GM12874 (cell line): ENCODE results near the gene BMPR1B.

Source experiments
- CTCF ChIP-seq: IDR thresholded peaks from 2 replicates; pipeline ENCODE4 v1.5.1; 2011; ENCODE audit warnings: low read depth, mild to moderate bottlenecking, control low read depth, low read length, moderate library complexity; ENCODE audit not compliant: insufficient read depth

BMPR1B gene

GRCh38 chr4:95058991-95059390, 301.2 kb downstream of the BMPR1B start:
- TF ChIP-seq CTCF = no peak

GRCh38 chr4:95059663-95060062, 301.9 kb downstream of the BMPR1B start:
- no peak for TF ChIP-seq CTCF

GRCh38 chr4:95061220-95061619, 303.5 kb downstream of the BMPR1B start:
- no peak for TF ChIP-seq CTCF

- TF ChIP-seq CTCF = no peak
These were observed 308.3 kb downstream of the BMPR1B start for GRCh38 chr4:95066050-95066449.

GRCh38 chr4:95068401-95068800, 310.6 kb downstream of the BMPR1B start:
- no peak for TF ChIP-seq CTCF

- no peak for TF ChIP-seq CTCF
These were observed 311.2 kb downstream of the BMPR1B start for GRCh38 chr4:95068818-95069478.

GRCh38 chr4:95071851-95072250, 314.1 kb downstream of the BMPR1B start:
- TF ChIP-seq CTCF = no peak
